Activated CD4-positive, alpha-beta T cell treated with anti-CD3 and anti-CD28 coated beads for 4 hours (primary cell): Measurements from ENCODE around the gene SP2.
"Not testable (repeated sequence)": the region's sequence is repeated elsewhere in the genome, so short reads cannot be mapped to it uniquely, and the experiment has no call there.

Source experiments
- DNase-seq, 2 donors: peaks; one replicate each; pipeline ENCODE4 v3.0.0-alpha.2; 2020

SP2 gene

DNA sequence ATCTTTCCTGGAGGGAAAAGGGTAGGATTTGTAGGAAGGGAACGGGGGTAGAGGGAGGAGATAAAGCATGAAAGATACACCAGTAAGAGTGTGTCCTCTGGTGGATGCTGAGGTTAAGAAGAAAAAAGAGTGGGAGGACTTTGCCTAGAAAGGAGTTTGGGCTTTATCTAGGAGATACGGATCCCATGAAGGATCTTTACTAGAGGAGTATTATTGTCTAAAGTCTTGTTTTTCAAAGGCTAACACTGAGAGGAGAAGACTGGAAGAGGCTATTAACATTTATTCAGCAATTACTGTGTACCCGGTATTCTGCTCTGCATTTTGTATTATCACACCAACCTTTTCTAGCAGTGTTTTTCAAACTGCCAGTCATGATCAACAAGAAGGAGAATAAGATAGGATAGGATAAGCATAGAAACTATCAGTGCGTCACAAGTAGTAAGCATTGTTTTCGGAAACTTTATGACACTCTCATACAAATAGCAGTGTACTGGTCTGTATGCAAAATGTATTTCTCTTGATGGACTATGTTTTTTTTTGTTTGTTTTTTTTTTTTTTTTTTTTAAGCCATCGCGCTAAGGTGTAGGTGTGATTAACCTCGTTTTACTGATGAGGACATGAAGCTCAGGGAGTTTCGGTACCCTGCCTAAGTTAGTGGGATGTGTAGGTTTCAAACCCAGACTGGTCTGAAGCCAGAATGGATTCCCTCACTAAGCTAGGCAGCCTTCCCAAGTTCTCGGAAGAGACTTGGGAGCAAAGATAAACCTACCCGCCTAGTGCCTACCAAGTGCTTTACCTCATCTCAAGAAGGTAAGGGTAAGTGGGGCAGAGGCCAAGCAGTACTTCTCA is 1.3 kb upstream of the SP2 start:
- DNase-seq = no peak

DNA sequence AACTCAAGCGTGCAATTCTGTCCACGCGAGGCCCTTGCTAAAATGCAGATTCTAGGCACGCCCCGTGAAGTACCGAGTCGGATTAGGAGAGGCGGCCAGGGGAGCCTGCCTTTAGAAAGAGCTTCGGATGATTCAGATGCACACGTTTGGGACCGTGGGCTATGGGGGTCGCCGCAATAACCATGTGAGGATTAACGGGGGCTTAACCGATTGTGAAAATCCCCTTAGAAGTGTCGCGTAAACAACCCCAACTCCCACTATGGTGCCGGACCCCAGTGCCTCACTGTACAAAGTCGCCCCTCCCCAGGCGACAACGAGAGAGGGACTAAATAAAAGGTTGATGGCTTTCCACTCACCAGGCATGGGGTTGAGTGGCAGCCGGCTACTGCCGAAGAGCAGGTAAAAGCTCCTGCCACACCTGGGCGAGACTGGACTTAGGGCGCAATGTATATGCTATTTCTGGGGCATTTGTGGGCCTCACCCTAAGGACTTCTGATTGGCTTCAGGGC is 635 bp upstream of the SP2 start:
- DNase-seq = no peak

DNA sequence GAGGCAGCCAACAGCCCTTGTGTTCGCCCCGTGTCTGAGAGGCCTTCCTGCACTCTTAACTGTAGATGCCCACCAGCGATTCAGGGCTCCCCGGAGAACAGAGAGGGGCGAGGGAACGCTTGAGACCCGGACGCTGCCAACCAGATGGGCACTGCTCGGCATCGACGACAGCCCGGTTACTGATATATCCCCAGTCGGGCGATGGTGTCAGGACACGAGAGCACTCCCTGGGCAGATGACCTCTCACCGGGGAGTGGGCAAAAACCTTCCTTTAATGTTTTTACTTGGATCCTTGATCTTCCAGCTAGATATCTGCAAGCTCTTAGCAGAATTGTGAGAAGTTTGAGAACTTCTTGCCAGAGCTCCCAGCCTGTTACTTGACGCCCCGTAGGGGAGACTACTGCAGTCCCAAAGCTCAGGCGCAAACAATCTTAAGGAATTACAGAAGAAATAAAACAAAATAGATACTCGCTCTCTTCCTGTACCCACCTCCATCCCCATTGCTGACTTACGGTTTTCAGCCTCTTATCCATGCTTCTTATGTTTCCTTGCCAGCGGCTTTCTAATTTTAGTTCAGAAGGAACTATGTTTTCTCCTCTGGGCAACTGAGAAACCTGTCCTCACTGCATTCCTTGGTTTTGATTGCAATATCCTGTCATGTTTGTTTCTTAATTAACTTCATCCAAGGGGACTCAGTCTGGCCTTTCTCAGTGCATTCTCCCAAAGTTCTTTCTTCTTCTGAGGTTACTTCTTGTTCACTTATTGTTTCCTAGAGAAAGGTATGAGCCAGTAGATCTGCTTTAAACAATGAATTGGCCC is 845 bp downstream of the SP2 start:
- no peak for DNase-seq

DNA sequence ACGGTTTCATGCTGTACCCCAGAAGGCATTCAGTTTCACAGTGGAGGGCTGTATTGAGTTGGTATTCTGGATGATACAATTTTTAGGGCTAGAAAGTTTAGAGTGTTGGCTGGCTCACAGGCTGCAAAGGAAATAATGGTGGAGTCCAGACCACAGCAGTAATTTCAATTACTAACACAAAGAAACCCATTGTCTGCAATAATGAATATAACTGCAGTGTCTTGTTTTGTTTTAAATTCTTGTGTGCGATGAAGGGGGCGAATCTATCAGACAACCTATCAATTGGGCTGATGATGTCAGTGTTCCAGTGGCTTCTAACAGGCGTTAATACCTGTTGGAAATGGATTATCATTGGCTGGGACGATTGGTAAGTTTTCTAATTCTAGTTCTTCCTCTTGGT is 1.5 kb downstream of the SP2 start:
- DNase-seq = no peak

DNA sequence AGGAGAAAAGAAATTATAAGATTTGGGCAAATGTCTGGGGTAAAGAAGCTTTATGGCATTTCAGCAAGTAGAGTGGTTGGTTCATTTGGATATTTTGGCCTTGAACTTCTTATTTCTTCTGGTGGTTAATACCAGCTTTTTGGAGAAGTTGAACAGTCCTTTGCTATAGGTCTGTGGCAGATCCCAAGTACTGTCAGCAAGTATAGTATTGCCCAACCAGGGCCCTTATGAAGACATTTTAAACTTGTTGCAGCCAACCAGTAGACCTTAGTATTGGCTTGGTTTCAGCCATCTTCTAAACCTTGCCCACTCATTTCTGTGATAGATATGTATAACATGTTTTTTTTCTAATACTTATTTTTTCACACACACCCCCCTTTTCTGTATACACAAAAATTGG is 2.2 kb downstream of the SP2 start:
- DNase-seq = no peak

DNA sequence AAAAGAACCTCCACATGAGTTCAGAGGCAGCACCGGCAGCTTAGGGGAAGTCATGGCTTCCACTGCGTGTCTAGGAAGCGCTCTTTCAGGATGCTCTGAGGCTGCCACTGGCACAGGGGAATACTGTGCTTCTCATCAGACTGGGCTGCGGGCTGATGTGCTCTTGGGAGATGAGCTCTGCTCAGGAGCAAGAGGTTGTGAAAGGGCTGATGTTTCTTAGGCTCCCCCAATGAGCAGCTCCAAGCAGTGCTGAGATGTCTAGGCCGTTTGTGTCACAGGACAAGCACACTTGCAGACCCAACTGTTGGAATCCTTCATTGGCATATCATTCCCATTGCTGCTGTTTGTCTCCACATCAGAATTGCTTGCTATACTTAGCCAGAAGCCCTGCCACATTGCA is 3.6 kb downstream of the SP2 start:
- no peak for DNase-seq

DNA sequence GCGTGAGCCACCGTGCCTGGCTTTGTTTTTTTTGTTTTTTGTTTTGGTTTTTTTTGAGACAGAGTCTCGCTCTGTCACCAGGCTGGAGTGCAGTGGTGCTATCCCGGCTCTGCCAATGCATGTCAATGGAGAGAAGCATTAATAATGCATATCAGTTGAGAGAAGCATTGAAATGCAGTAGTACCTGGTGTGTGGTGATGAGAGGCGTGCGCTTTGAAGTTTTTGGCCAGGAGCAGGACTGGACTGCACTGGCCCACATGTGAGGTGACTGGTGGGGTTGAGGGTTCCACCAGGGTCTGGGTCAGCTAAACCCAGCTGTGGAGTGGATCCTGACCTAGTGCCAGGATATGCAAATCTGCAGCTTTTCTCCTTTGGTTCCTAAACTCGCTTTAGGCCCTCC is 5.4 kb downstream of the SP2 start:
- no peak for DNase-seq

DNA sequence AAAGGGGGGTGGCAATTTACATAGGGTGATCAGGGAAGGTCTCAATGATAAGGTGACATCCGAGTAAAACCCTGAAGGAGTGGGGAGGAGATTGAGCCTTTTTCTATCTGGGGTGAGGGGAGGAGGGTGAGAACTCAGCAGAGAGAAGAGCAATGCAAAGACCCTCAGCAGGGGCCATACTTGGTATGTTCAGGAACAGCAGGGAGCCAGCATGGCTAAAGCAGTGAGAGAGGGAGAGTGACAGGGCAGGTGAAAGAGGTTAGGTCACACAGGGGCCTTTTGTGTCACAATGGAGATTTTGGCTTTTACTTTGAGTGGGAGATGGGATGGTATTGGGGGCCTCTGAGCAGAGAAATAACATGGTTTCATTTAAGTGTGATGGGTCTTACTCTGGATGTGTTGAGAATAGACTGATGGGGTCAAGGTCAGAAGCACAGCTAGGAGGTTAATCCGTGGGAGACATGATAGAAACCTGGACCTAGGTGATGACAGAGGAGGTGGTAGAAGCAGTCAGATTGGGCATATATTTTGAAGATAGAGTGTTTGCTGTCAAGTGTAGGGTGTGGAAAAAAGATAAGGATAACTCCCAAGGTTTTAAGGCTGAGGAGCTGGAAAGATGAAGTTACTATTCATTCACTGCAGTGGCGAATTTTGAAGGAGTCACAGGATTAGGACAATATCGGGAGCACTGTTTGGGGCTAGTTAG is 6.2 kb downstream of the SP2 start:
- DNase-seq = no peak

DNA sequence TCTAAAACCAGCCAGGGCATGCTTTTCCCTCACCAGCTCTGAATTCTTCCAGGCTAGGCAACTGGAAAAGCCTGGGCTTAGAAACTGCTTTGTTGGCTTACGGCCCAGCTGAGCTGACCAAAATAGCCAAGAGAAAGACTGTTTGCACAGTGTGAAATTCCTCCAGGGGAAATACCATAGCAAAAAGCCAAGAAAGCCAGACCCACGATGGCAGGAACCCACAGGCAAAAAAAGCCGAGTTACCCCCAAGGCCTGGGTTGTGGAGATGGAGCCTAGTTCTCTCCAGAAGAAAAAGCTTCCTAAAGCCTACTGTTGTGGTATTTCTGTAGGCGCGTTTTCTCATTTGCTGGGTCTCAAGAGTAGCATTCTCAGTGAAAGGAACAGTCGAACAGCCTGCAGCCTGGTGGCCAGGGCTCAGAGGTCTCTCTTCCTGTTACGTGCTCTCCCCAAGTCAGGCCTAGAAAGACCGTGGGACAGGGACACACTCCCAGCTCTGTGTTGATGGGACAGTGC is 9.2 kb downstream of the SP2 start:
- no peak for DNase-seq

DNA sequence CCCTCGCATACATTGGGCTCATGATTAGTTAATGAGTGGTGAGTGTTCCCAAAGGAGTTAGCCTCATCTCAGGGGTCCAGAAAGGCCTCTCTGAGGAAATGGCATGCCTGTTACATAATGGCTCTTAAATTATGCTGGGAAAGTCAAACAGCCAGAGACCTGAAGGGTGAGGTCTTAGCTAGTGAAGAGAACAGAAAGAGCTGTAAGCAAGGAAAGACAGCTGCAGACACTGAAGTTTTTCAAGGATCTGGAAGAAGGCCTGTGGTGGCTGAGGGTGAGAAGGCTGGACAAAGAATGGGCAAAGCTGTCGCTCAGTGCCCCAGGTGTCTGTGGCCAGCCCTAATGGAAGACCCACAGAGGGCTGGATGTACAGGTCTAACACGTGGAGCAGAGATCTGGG is 10.4 kb downstream of the SP2 start:
- no peak for DNase-seq

DNA sequence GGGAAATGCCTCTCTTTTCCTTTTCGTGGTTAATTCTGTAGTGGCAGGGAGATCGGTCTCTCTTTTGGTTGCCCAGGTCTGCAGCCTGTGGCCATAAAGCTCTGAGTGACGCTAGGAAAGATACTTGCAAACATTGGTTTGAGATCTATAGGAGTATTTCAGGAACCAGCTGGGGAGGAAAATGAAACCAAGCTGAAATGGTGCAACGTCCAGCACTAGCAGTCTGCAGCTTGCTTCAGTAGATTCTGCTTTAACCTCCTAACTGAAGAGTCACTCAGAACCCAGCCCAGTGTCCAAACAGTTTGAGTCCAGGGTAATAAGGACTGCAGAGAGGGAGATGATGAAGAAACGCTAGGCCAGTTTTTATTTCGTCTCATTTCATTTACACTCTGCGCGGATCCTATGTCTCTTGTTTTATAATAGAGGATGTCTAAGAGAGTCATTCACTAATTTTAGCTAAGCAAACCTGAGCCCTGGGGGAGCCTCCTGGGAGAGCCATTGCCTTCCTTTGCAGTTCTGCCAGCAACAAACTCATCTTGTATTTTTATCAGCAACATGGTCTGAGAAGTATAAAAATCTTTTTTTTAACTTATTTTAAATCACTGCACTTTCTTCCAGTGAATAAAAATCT is 12.0 kb downstream of the SP2 start:
- no peak for DNase-seq

DNA sequence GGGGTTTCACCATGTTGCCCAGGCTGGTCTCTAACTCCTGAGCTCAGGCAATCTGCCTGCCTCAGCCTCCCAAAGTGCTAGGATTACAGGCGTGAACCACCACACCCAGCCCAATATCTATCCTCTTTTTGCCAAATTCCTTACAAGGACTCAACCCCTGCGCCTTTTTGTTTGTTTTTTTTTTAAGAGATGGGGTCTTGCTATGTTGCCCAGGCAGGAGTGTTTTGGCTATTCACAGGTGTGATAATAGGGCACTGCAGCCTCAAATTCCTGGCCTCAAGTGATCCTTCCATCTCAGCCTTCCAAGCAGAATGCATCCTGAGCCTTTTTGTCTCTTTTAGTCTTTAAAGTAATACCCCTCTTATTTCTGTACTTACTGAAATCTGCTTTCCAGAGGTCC is 17.0 kb downstream of the SP2 start:
- DNase-seq = no peak

DNA sequence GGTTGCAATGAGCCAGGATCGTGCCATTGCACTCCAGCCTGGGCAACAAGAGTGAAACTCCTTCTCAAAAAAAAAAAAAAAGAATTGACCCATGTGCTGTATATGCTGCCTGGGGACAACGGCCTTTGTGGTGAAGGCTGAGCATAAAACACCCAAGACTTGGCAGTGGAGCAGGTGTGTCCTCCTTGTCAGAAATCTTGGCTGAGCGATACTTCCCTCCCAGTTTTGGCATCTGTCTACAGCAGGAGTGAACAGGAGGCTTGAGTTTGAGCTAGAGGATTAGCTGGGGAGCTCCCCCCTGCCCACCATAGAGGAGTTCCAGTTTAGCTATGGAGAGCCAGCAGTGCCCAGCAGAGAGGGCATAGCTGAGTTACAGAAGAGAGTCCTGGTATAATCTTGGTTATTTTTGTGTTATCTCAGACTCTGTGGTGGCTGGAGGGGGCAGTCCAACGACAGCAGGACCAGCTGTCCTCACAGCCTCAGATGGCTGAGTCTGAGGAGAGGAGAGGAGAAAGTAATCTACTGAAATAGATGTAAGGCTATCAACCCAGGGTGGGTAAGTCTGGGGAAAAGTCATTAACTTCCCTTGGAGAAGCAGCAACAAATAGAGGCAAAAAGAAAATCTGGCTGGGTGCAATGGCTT is 18.4 kb downstream of the SP2 start:
- DNase-seq = no peak

DNA sequence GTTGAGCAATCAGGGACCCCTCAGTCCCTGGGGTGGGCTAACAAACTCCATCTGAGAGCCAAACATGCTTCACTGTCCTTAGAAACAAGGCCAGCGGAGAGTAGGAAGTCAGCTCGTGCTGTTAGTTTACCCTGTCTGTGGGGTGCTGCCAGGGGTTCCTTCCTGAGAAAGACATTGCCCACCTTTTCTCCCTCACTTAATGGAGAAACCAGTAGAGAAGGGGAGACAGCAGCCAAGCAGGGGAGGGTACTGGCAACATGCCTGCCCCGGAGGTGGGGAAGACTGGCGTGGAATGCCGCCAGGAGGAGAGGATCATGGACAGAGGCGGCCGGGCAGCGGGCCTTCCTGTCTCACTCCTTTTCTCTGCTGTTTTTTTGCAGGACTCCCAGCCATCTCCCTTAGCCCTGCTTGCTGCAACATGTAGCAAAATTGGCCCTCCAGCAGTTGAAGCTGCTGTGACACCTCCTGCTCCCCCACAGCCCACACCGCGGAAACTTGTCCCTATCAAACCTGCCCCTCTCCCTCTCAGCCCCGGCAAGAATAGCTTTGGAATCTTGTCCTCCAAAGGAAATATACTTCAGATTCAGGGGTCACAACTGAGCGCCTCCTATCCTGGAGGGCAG is 19.9 kb downstream of the SP2 start:
- no peak for DNase-seq

DNA sequence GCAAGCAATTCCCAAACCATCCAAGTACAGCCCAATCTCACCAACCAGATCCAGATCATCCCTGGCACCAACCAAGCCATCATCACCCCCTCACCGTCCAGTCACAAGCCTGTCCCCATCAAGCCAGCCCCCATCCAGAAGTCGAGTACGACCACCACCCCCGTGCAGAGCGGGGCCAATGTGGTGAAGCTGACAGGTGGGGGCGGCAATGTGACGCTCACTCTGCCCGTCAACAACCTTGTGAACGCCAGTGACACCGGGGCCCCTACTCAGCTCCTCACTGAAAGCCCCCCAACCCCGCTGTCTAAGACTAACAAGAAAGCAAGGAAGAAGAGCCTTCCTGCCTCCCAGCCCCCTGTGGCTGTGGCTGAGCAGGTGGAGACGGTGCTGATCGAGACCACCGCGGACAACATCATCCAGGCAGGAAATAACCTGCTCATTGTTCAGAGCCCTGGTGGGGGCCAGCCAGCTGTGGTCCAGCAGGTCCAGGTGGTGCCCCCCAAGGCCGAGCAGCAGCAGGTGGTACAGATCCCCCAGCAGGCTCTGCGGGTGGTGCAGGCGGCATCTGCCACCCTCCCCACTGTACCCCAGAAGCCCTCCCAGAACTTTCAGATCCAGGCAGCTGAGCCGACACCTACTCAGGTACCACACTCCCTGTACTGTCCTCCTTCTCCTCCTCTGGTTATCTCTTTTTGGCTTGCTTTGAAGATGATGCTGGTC is 20.6 kb downstream of the SP2 start:
- DNase-seq = no peak

DNA sequence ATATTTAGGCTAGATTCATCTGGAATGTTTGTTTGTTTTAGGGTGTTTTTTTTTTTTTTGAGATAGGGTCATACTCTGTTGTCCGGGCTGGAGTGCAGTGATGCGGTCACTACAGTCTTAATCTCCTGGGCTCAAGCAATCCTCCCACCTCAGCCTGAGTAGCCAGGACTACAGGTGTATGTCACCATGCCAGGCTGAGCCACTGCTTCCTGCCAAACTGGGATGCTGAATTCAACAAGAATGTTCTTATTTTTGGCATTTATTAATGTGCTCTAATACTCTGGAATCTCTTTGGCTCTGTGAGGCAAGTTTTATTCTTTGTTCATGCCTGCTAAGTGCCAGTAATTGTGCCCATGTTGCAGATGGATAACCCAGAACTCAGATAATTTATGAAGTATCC is 21.5 kb downstream of the SP2 start:
- no peak for DNase-seq

DNA sequence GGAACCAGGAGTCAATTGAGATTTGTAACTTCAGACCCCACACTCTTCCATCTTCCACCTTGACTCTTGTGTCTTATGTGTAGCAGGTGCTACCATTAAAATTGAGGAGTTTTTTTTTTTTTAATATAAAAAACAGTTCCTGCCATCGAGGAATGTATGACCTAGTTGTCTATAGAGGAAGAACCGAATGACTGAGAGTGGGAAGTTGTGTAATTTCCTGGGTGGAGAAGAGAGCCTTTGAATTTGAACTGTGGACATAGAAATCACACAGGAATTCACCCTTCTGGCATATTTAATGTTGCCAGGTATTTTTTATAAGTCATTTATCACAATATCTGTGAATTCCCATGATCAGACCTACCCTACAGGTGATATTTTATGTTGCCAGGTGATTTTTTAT is 22.0 kb downstream of the SP2 start:
- no peak for DNase-seq

DNA sequence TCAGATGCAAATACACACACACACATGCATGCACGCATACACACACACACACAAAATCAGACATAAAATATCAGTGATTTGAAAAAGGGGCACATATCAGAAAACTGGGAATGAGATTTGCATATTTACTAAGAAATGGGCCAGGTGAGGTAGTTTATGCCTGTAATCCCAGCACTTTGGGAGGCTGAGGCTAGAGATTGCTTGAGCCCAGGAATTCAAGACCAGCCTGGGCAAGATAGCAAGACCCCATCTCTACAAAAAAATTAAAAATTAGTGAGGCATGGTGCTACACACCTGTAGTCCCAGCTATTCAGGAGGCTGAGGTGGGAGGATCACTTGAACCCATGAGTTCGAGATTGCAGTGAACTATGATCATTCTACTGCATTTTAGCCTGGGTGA is 23.0 kb downstream of the SP2 start:
- DNase-seq = no peak

DNA sequence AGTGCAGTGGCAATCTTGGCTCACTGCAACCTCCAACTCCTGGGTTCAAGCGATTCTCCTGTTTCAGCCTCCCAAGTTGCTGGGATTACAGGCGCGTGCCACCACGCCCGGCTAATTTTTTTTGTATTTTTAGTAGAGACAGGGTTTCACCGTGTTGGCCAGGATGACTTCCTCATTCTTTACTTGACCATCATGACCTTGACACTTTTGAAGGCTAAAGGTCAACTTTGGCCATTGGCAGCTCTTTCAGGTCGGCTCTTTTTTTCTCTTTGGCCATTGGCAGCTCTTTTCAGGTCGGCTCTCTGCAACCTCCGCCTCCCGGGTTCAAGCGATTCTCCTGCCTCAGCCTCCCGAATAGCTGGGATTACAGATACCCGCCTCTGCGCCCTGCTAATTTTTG is 23.9 kb downstream of the SP2 start:
- DNase-seq = not testable (repeated sequence)

DNA sequence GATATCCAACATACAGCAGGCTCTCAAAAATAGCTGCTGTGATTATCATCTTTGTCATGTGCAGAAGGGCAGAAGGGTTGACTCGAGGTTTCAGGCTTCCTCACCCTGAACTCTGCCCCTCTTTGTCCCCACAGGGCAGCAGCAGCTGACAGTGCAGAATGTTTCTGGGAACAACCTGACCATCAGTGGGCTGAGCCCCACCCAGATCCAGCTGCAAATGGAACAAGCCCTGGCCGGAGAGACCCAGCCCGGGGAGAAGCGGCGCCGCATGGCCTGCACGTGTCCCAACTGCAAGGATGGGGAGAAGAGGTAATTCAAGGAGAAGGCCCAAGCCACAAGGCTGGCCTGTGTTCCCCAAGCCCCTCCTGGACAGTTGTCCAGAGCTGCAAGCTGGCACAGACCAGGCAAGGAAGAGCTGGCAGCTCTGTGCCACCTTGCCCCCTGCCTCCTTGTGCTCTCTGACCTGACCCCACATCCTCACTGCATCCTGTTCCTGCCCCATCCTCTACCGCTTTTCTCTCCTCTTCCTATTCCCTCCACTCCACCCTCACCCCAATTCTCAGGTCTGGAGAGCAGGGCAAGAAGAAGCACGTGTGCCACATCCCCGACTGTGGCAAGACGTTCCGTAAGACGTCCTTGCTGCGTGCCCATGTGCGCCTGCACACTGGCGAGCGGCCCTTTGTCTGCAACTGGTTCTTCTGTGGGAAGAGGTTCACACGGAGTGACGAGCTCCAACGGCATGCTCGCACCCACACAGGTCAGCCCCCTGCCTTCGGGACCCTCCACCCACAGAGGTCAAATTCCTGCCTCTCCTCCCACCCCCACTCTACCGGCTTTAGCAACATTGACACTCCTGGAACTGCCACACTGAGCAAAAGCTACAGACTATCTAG is 29.0 kb downstream of the SP2 start:
- no peak for DNase-seq
